Left ventricle myocardium superior (tissue), 1 donor: Measurements from ENCODE around the gene HNRNPH1. TPM values are rescaled to one million over a fixed set of nuclear protein-coding genes. Genes with fewer than 3 reads are reported as not detected.

Experiments used
- ATAC-seq: fragments of 200-7000 bp; cut with Tn5 transposase; one replicate; pipeline ENCODE4 v1.9.1; 2020; ENCODE audit warnings: mild to moderate bottlenecking, moderate library complexity
- DNase-seq: peaks from one replicate; pipeline ENCODE4 v3.0.0-alpha.2; 2020
- intact Hi-C: fragments of 100-400 bp; cut with micrococcal nuclease; formaldehyde crosslinking; loops from one replicate; pipeline ENCODE4 v1.11.0; 2022
- total RNA-seq: library from RNA; stranded (reverse); fragmentation: NEBNext Ultra II Directional; extraction: Animal tissue kit (Norgen Biotek cat#: 25700); gene quantifications from one replicate; pipeline ENCODE4 v1.2.1, GENCODE V29; 2021
- donor health status: DM: no; HTN: yes; CAD: no; lungs with severe emphysema.

Gene HNRNPH1
- total RNA-seq, 1 donor from 2014 or later, result 230 TPM

DNA sequence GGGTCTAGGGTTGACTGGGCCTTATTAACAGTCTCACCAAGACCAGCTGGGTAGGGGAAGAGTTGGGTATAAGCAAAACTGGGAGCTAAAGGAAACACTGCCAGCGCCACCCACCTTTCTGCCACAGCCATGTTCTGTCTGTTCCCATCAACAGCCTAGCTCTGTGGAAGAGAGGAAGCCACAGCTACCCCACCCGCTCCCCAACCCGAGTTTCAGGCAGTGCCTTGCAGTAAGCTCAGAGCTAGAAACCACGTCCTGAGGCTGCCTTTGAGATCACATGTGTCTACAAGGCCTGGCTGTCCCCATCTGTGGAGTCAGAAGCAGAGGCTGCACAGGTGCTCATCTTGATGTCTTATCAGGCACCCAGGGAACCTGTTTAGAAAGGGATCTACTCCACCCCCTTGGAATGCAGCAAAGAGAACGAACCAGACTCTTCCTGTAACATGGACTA is 15.3 kb downstream of the HNRNPH1 start:
- DNase-seq (no peak), ATAC-seq (peak; percentile 1)
- intact Hi-C loops, result no loop called here

DNA sequence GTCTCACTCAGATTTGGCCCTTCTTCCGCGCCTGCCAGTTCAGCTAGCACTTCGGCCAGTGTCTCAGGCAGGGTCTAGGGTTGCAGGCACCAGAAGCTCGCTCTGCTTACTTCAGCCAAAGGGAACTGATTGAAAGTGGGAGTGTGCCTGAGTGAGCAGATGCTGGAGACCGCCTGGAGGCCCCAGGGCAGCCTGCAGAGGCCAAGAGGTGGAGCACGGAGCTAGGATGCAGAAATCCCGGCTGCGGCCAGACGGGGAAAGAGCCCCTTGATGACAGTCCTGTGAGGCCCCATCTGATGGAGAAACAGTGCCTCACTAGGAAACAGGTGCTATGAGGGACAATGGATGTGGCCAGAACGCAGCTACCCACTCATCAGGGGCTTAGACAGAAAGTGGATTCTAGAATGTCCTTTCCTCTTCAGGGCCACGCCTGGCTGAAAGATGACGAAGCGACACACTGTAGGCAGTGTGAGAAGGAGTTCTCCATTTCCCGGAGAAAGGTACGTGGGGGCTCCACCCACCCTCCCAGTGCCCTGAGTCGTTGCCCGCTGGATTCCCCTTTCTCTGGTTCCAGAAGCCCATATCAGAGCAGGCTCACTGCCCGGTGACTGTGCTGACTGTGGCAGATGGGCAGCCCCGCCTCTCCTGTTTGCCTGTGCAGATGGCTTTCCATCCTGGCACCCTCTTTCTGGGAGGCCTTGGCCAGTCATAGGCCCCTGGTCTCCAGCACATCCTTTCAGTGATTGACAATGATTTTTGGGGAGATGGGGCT is 16.1 kb downstream of the HNRNPH1 start:
- intact Hi-C loops, result no loop called here
- ATAC-seq, result peak; percentile 71
- DNase-seq, result peak; percentile 80

- no peak for DNase-seq
- ATAC-seq, result peak; percentile 1
- intact Hi-C loops, result no loop called here
Observed at GRCh38 chr5:179606910-179607159, 16.6 kb downstream of the HNRNPH1 start.

GRCh38 chr5:179606071-179606909 is 17.2 kb downstream of the HNRNPH1 start:
- ATAC-seq, result no peak
- intact Hi-C loops, result no loop called here
- DNase-seq, result peak; percentile 26

DNA sequence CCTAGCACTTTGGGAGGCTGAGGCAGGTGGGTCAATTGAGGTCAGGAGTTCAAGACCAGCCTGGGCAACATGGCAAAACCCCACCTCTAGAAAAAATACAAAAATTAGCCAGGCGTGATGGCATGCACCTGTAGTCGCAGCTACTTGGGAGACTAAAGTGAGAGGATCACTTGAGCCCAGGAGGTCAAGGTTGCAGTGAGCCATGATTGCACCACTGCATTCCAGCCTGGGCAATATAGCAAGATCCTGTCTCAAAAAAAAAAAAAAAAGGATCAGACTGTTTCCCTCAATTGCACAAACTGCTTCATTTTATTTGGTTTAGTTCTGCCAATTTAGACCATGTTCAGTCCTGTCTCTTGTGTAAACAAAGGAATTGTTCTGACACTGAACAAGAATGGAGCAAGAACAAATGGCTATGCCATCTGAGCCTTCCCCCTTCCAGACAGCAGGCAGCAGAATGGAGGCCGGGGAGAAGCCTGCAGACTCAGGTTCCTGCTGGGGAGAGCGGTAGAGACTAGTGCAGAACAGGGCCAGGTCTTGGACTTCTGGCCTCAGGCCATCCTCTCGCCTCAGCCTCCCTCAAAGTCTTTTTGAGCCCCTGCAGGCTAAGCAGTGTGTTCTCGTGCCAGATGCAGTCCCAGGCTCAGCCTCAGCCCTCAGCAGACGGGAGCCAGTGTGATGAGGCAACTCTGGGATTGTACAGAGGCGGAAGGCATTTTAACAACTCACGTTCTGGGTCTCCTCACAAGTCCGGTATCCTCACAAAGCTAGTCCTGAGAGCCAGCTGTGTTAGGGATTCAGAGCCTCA is 18.2 kb downstream of the HNRNPH1 start:
- intact Hi-C loops, result no loop called here
- ATAC-seq, result no peak
- DNase-seq, result peak; percentile 30

DNA sequence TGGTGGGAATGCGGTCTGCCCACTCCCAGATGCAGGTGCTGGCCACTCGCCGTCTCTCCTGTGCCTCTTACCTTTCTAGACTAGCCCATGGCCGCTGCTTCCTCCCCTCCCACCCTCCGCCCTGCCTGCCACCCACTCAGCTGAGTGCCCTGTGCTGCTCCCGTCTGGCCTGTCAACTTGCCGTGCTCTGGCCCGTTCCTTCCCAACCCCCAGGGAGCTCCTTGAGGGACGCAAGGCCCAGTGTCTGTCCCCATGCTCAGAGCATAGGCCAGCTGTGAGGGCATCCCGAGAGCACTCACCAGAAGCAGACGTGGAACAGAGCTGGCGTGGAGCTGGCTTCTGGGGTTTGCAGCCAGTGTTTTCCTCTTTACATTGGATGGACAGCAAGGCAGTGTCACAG is 20.2 kb downstream of the HNRNPH1 start:
- DNase-seq (no peak), ATAC-seq (no peak)
- intact Hi-C loops, result no loop called here

GRCh38 chr5:179601871-179602625 is 21.4 kb downstream of the HNRNPH1 start:
- no peak for DNase-seq
- ATAC-seq, result no peak
- intact Hi-C loops, result no loop called here

DNA sequence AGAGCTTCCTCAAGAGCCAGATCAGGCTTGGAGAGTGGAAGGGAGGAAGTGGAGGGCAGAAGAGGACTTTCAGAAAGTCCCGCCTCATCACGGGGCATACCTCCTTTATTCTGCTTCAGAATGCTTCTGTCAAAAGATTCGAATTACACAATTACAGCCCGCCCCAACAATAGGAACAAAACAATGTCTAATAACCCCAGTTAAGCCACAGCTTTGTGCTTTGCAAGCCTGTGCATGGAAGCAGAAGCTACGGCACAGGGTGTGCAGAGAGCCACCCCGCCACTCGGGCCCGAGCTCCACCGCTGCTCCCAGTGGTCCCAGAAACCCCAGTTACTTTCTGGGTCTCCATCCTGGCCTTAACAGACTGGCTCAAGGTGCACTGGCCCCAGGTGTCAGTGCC is 23.5 kb downstream of the HNRNPH1 start:
- intact Hi-C loops, result no loop called here
- DNase-seq (no peak), ATAC-seq (peak; percentile 23)

DNA sequence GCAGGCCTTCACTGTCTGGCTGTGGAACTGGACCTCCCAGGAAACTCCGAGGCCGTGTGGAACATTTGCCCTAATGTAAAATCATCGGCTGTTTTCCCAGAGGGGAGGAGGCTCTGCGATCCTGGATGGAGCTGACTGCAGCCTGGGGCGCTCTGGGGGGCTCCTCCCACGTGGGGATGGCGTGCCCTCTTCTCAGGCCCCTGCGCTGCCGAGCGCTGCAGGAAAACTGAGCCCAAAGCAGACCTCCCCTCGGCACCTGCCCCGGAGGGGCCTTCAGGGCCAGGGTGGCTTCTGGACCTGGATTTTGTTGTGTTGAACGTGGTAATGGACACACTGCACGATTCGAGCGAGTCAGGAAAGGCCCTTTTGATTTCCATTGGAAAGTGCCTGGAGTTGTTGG is 23.9 kb downstream of the HNRNPH1 start:
- ATAC-seq, result no peak
- intact Hi-C loops, result no loop called here

GRCh38 chr5:179599100-179599499 is 24.4 kb downstream of the HNRNPH1 start:
- intact Hi-C loops, result no loop called here
- no peak for DNase-seq
- peak; percentile 13 for ATAC-seq

More for the DNA sequence above, 23.9 kb downstream of the HNRNPH1 start:
- no peak for DNase-seq

DNA sequence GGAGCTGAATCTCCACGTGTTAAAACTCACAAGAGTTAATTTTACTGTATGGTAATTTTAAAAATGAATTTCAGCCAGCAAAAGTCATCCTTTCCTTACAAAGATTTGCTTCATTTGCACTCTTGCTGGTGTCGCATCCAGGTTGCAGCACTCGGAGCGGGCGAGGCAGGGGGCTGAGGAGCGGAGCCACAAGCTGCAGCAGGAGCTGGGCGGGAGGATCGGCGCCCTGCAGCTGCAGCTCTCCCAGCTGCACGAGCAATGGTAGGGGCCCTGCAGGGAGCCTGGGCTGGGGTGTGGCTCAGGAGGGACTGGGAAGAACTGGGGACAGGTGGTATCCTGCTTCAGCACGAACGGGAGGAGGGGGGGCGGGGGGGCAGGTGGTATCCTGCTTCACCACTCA is 27.1 kb downstream of the HNRNPH1 start:
- no peak for DNase-seq
- intact Hi-C loops, result no loop called here
- ATAC-seq, result no peak

- no peak for ATAC-seq
- intact Hi-C loops, result no loop called here
Observed at GRCh38 chr5:179595916-179596315, 27.6 kb downstream of the HNRNPH1 start.

DNA sequence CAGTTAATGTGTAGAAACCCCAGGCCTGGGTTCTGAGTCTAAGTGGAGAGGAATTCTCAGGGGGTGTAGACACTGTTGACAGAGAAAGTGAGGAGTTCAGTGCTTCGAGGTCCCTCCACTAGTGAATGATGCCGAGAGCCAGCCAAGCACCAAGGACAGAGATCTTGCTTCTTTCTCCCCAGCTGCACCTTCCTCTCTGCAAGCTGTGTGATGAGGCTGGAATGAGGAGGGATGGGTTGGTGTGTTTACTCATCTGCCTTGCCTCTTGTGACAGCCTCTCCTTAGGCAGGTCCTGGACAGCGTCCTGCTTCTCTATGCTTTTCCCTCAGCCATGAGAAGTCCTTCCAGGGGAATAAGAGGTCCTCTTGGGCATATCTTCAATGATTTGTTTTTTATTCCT is 35.3 kb downstream of the HNRNPH1 start:
- intact Hi-C loops, result no loop called here
- ATAC-seq (no peak), DNase-seq (no peak)

More at GRCh38 chr5:179595916-179596315, 27.6 kb downstream of the HNRNPH1 start:
- no peak for DNase-seq

DNA sequence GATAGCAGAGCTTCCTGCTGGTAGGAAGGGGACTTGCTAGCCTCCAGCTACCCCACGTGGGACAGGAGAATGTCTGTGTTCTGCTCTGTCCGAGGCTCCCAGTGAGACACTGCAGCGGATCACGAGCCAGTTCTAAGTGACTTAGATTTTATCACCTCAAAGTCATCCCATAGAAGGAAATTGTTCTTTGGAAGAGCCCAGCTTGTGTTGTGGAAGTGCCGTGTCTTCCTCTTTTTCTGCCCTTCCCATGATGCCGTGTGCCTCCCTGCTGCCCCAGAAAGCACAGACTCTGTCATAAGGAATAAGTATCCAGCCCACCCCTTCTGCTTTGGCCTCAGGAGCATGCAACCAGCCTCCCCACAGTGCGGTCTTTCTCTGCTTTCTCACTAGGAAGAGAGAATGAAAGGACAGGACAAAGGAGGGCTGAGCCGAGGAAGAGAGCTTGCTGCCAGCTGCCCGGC is 37.5 kb downstream of the HNRNPH1 start:
- ATAC-seq (no peak), DNase-seq (no peak)
- intact Hi-C loops, result no loop called here

DNA sequence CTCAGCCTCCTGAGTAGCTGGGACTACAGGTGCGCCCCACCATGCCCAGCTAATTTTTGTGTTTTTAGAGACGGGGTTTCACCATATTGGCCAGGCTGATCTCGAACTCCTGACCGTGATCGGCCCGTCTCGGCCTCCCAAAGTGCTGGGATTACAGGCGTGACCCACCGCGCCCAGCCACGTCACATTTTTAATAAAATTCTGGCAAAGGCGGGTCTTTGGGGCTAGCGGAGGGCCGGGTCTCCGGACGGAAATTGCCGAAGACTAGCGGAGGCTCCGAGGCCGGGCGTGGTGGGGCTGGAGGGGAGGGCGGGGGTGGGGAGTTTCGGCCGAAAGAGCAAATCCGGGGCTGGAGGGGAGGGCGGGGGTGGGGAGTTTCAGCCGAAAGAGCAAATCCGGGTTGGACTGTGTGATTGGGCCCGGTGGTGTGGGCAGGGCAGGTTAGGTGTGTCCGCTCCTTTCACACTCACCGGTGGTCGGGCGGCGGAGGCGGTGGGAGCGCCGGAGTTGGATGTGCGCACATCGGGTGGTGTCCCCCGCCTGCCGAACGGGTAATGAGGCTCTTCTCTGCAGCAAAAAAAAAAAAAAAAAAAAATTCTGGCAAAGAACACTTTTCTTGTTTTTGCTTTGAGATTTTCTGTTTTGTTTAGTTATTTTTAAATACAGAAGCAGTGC is 46.0 kb downstream of the HNRNPH1 start:
- intact Hi-C loops, result no loop called here
- no peak for ATAC-seq
- DNase-seq, result no peak

- intact Hi-C loops, result no loop called here
- no peak for ATAC-seq
Observed at GRCh38 chr5:179572386-179572785, 51.1 kb downstream of the HNRNPH1 start.

GRCh38 chr5:179568721-179569120 is 54.8 kb downstream of the HNRNPH1 start:
- intact Hi-C loops, result no loop called here
- peak; percentile 49 for ATAC-seq
- no peak for DNase-seq

More at GRCh38 chr5:179572386-179572785, 51.1 kb downstream of the HNRNPH1 start:
- no peak for DNase-seq

GRCh38 chr5:179564526-179564925 is 58.9 kb downstream of the HNRNPH1 start:
- DNase-seq, result no peak
- intact Hi-C loops, result no loop called here
- no peak for ATAC-seq
